Upper lobe of left lung (tissue), 4 donors: Measurements from ENCODE around the gene THBS2.

Experiments used
- CTCF ChIP-seq, 6 experiments: fragments of 450-650 bp in 4 of 6; fragments of 200-600 bp in 2 of 6; sonication (generic) in 2 of 6; IDR thresholded peaks; one replicate each; pipeline ENCODE4 v1.5.1; 2016 to 2019; ENCODE audit warnings: antibody characterized with exemption in 6 of 6
- EP300 ChIP-seq, 4 donors: sonication (generic); formaldehyde crosslinking; IDR thresholded peaks; one replicate each; pipeline ENCODE4 v1.5.1; 2017; ENCODE audit warnings: antibody characterized with exemption in 4 of 4, control low read depth in 2 of 4
- POLR2A ChIP-seq, 4 donors: fragments of 450-650 bp; IDR thresholded peaks; one replicate each; pipeline ENCODE4 v1.5.1; 2016 to 2017; ENCODE audit warnings: antibody characterized with exemption in 4 of 4, mild to moderate bottlenecking in 2 of 4
- POLR2AphosphoS5 ChIP-seq, 2 donors: sonication (generic); formaldehyde crosslinking; IDR thresholded peaks; one replicate each; pipeline ENCODE4 v1.5.1; 2017; ENCODE audit warnings: antibody characterized with exemption in 2 of 2

DNA sequence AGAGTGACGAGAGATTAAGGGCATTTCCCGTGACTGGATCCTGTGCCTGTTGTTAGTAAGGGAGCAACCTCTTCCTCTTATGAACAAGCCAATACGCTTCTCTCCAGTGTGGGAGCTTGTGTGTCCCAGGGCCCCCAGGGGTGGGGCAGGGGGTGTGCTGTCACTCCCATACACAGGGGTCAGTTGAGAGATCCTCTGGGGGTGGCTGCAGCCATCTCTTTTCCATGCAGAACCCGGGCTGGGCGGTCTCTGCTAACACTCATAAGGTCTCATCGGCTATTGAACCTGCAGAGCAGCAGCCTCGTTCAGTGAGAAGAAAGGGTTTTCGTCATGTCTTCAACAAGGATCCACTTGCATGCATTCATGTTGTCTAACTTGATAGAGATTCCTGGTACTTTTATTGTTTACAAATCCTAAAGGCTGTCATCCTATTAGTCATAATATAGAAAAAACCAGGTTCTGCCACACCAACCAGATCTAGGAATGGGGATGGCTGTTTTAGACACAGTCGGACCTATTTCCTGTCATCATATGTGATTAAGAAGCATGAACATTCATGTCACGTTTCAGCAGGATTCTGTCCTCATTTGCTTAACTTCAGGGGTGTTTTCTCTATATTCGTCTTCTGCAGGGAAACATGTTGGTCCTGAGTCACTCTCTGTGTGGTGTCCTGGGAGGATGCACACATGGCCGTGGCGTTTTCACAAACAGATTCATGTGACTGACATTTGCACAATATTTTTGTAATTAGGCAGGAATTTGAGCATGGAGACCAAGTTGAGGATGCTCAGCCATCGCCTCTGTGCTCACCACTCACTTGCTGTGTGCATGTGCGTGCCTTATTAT, 13.3 kb upstream of the THBS2 start:
- TF ChIP-seq POLR2AphosphoS5 (IDR thresholded peaks at IDR 0.05) = no peak
- no peak for TF ChIP-seq CTCF (IDR thresholded peaks at IDR 0.05)
- no peak for TF ChIP-seq EP300 (IDR thresholded peaks at IDR 0.05)
- no peak for TF ChIP-seq POLR2A (IDR thresholded peaks at IDR 0.05)
